NCI-H510A (cell line): ENCODE measurements around the gene SIGLEC7.

Experiments
- DNase-seq: peaks from one replicate; lab custom pipeline; 2025; lab: John Stamatoyannopoulos, UW

The SIGLEC7 gene

GRCh38 chr19:51119101-51119500, 23.0 kb upstream of the SIGLEC7 start:
- DNase-seq, result no peak

- no peak for DNase-seq
Observed at GRCh38 chr19:51119611-51120010, 22.5 kb upstream of the SIGLEC7 start.

GRCh38 chr19:51120160-51120559, 21.9 kb upstream of the SIGLEC7 start:
- no peak for DNase-seq

GRCh38 chr19:51121257-51121656, 20.8 kb upstream of the SIGLEC7 start:
- no peak for DNase-seq

GRCh38 chr19:51122112-51122981, 19.8 kb upstream of the SIGLEC7 start:
- DNase-seq, result no peak

- no peak for DNase-seq
Observed at GRCh38 chr19:51123381-51123800, 18.7 kb upstream of the SIGLEC7 start.

GRCh38 chr19:51123802-51124201, 18.3 kb upstream of the SIGLEC7 start:
- no peak for DNase-seq

GRCh38 chr19:51124216-51124615, 17.9 kb upstream of the SIGLEC7 start:
- DNase-seq, result no peak

GRCh38 chr19:51124729-51125128, 17.4 kb upstream of the SIGLEC7 start, which contains the start of gene SIGLEC9:
Gene SIGLEC9, plus strand, starts transcription at chr19:51124906. Its CDS starts 69 bp downstream, at chr19:51124975.
- no peak for DNase-seq

- no peak for DNase-seq
Observed at GRCh38 chr19:51125421-51126075, 16.6 kb upstream of the SIGLEC7 start.

GRCh38 chr19:51127032-51127431, 15.1 kb upstream of the SIGLEC7 start:
- DNase-seq, result no peak

- DNase-seq, result no peak
Observed at GRCh38 chr19:51127755-51128154, 14.3 kb upstream of the SIGLEC7 start.

GRCh38 chr19:51128227-51128626, 13.9 kb upstream of the SIGLEC7 start:
- DNase-seq, result no peak

- no peak for DNase-seq
Observed at GRCh38 chr19:51129716-51130115, 12.4 kb upstream of the SIGLEC7 start.

GRCh38 chr19:51131780-51132680, 10.1 kb upstream of the SIGLEC7 start:
- no peak for DNase-seq

GRCh38 chr19:51135004-51135403, 7.1 kb upstream of the SIGLEC7 start:
- DNase-seq, result no peak

- DNase-seq, result no peak
Observed at GRCh38 chr19:51135986-51136762, 5.9 kb upstream of the SIGLEC7 start.

- no peak for DNase-seq
Observed at GRCh38 chr19:51136851-51137551, 5.1 kb upstream of the SIGLEC7 start.

GRCh38 chr19:51137792-51138425, 4.2 kb upstream of the SIGLEC7 start:
- DNase-seq, result no peak

- no peak for DNase-seq
Observed at GRCh38 chr19:51138549-51138979, 3.5 kb upstream of the SIGLEC7 start.
